Lower leg skin (tissue), 4 donors: Measurements from ENCODE around the gene PDSS1. TPM values are rescaled to one million over a fixed set of nuclear protein-coding genes. Genes with fewer than 3 reads are reported as not detected.

ENCODE experiments used
- DNase-seq, 2 donors: peaks; one replicate each; pipeline ENCODE4 v3.0.0-alpha.2; 2019; ENCODE audit warnings: low spot score in 2 of 2
- H3K4me3 ChIP-seq: fragments of 200-600 bp; sonication (generic); 2 replicates; pipeline ENCODE4 v1.5.1; 2017; ENCODE audit warnings: mild to moderate bottlenecking, low read depth; ENCODE audit not compliant: poor library complexity, severe bottlenecking
- POLR2A ChIP-seq, 2 donors: fragments of 450-650 bp; IDR thresholded peaks; one replicate each; pipeline ENCODE4 v1.6.1; 2016 to 2017; ENCODE audit warnings: antibody characterized with exemption in 2 of 2, mild to moderate bottlenecking in 1 of 2, moderate library complexity in 1 of 2
- WGBS, 2 donors: methylation state at CpG; one replicate each; pipeline ENCODE4 v1.1.5; 2018; 5-methylcytosine and 5-hydroxymethylcytosine counted together
- intact Hi-C: fragments of 100-400 bp; cut with DNase I; formaldehyde crosslinking; loops from one replicate; pipeline ENCODE4 v1.15.0; 2023; ENCODE audit warnings: low total_unique reads
- total RNA-seq, 4 donors: library from RNA; depleted of rRNA; stranded (reverse); fragments of >200 nt; gene quantifications; one replicate each; pipeline ENCODE4 v1.1.0, GENCODE V29; 2016
- TF ChIP-seq, protein P1 (sequence below), 3 donors: fragments of 450-650 bp; IDR thresholded peaks; one replicate each; pipeline ENCODE4 v1.5.1; 2016; ENCODE audit warnings: antibody characterized with exemption in 3 of 3, mild to moderate bottlenecking in 3 of 3, moderate library complexity in 2 of 3

The PDSS1 gene
- total RNA-seq, 4 donors from 2014 or later = 1.4 to 4.7 (median 2.7) TPM

DNA sequence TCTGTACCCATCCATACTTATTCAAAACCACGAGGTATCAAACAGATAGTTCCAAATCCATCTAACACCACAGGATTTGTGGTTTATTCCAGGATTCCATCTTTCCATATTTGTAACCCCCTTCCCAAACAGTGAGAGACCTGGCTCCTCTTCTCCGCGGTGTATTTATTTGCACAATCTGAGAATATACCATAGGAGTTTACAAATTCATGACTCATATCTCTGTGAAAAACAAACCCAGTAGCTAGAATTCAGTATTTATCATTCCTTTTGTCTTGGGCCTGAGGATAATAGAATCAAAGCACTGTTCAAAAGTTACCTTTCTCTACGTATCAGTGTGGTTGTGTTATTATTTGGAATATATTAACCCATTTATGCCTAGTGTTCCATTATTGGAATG lies 31.9 kb downstream of the PDSS1 start:
- no peak overlapping the region for H3K4me3 ChIP-seq
- TF ChIP-seq, protein P1, sequence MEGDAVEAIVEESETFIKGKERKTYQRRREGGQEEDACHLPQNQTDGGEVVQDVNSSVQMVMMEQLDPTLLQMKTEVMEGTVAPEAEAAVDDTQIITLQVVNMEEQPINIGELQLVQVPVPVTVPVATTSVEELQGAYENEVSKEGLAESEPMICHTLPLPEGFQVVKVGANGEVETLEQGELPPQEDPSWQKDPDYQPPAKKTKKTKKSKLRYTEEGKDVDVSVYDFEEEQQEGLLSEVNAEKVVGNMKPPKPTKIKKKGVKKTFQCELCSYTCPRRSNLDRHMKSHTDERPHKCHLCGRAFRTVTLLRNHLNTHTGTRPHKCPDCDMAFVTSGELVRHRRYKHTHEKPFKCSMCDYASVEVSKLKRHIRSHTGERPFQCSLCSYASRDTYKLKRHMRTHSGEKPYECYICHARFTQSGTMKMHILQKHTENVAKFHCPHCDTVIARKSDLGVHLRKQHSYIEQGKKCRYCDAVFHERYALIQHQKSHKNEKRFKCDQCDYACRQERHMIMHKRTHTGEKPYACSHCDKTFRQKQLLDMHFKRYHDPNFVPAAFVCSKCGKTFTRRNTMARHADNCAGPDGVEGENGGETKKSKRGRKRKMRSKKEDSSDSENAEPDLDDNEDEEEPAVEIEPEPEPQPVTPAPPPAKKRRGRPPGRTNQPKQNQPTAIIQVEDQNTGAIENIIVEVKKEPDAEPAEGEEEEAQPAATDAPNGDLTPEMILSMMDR (IDR thresholded peaks at IDR 0.05) = no peak
- no peak for TF ChIP-seq POLR2A (IDR thresholded peaks at IDR 0.05)
- 93 to 94% methylated on average over 4 of the region's 4 CpGs for WGBS, 2 donors
- intact Hi-C loops = loop anchor here (5.0 kb wide), 1 partner anchor 153 kb away; no protein-coding TSS in a partner anchor
- no peak for DNase-seq

DNA sequence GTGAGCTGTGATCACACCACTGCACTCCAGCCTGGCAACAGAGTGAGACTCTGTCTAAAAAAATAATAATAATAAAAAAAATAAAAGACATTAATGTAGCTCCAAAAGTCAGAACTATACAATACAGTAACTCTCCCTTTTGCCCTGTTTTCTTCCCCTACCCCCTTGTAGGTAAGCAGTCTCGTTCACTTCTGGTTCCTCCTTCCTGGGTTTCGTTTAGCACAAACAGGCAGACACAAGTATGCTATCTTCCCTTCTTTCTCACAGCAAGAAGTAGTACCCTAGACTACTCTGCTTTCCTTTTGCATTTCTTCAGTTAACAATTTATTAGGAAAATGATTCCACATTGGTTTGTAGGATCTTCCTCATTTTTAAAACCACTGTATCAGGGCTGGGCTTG lies 33.1 kb downstream of the PDSS1 start:
- WGBS, 2 donors = 94% methylated on average over 2 of the region's 2 CpGs

DNA sequence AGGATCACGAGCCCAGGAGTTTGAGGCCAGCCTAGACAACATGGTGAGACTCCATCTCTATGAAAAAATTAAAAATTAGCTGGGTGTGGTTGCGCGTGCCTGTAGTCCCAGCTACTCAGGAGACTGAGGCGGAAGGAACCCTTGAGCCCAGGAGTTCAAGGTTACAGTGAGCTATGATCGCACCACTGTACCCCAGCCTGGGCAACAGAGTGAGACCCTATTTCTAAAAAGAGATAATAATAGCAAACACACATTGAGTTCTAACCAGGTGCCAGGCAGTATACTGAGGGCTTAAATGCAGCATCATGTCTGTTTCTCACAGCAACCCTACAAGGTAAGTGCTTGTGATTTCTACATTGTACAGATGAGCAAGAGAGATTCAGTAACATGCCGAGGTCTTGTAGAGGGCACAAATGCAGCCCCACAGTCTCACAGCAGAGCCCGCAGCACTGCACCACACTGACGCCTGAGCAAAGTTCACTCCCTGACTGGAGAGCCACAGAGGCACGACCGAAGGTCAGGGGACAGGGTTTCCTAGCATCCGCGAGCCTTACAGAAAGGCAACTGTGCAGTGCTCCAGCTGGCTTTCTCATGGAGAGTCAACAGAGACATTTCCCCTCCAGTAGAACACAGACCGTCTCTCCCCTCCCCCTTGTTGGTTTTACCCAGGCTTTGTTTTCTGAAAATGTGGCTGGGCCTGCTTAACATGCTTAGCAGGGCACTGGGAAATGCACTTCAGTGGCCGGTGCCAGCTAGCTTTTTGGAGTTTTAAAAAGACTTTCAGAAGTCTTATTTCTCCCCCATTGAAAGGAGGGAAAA lies 36.5 kb downstream of the PDSS1 start:
- intact Hi-C loops = no loop called here
- H3K4me3 ChIP-seq = no peak overlapping the region
- WGBS, 2 donors = 84 to 88% methylated on average over 13 to 14 of the region's 14 CpGs
- no peak for DNase-seq
- TF ChIP-seq POLR2A (IDR thresholded peaks at IDR 0.05) = no peak
- TF ChIP-seq, protein P1 (IDR thresholded peaks at IDR 0.05) = no peak

More for the DNA sequence above, 33.1 kb downstream of the PDSS1 start:
- intact Hi-C loops = no loop called here
- TF ChIP-seq POLR2A (IDR thresholded peaks at IDR 0.05) = no peak
- TF ChIP-seq, protein P1 (IDR thresholded peaks at IDR 0.05) = no peak
- DNase-seq = no peak
- no peak overlapping the region for H3K4me3 ChIP-seq

DNA sequence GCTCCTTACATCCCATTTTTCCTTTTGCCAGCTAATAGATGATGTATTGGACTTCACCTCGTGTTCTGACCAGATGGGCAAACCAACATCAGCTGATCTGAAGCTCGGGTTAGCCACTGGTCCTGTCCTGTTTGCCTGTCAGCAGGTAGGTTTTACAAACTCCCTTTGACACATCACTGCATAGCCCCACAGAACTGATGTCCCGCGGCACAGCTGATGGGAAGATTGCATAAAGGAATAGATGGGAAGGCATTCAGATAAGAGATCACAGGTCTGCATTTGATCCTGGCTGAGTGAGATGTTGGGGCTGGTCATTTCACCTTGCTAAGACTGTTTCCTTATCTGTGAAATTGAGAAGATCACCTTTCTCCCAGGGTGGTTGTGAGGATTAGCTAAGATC lies 37.9 kb downstream of the PDSS1 start:
- DNase-seq = no peak
- H3K4me3 ChIP-seq = no peak overlapping the region
- intact Hi-C loops = no loop called here
- TF ChIP-seq POLR2A (IDR thresholded peaks at IDR 0.05) = no peak
- TF ChIP-seq, protein P1 (IDR thresholded peaks at IDR 0.05) = no peak
- WGBS, 2 donors = 94 to 95% methylated on average over 4 of the region's 4 CpGs

DNA sequence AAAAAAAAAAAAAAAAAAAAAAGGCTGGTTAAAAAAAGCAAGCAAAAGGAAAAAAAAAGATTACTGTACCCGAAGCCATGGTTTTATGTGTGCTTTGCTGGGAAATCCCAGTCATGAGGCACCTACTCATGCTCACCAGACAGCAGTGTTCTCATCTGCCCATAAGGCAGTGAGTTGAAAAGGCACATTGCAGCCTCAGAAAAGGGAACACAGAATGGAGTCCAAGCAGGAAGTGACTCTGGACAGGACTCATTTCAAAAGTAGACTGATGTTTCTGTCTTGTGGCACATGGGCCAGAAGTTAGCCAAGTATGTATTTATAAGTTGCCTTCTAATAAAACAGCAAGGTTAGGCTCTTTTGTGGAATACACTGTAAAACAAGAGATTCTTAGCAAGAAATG lies 40.2 kb downstream of the PDSS1 start:
- WGBS, 2 donors = 39 to 57% methylated on average over 1 of the region's 1 CpG
- intact Hi-C loops = no loop called here
- DNase-seq = peak in 1 of 2 donors; percentile 46
- TF ChIP-seq POLR2A (IDR thresholded peaks at IDR 0.05) = no peak
- TF ChIP-seq, protein P1 (IDR thresholded peaks at IDR 0.05) = no peak
- no peak overlapping the region for H3K4me3 ChIP-seq
